IPS DF 4.7 (cell line): Measurements from ENCODE around the gene LARP1.
"Not testable (repeated sequence)": the region's sequence is repeated elsewhere in the genome, so short reads cannot be mapped to it uniquely, and the experiment has no call there.

ENCODE experiments used
- DNase-seq: peaks from one replicate; pipeline ENCODE4 v3.0.0-alpha.2; 2013; ENCODE audit warnings: low spot score; ENCODE audit errors: extremely low read depth

Gene LARP1

DNA sequence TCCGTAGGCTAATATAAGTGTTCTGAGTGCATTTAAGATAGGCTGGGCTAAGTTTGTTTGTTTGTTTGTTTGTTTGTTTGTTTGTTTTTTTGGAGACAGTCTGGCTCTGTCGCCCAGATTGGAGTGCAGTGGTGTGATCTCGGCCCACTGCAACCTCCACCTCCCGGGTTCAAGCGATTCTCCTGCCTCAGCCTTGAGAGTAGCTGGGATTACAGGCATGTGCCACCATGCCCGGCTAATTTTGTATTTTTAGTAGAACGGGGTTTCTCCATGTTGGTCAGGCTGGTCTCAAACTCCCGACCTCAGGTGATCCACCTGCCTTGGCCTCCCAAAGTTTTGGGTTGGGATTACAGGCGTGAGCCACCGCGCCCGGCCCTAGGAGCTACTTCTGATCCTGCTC, 4.7 kb downstream of the LARP1 start:
- not testable (repeated sequence) for DNase-seq

DNA sequence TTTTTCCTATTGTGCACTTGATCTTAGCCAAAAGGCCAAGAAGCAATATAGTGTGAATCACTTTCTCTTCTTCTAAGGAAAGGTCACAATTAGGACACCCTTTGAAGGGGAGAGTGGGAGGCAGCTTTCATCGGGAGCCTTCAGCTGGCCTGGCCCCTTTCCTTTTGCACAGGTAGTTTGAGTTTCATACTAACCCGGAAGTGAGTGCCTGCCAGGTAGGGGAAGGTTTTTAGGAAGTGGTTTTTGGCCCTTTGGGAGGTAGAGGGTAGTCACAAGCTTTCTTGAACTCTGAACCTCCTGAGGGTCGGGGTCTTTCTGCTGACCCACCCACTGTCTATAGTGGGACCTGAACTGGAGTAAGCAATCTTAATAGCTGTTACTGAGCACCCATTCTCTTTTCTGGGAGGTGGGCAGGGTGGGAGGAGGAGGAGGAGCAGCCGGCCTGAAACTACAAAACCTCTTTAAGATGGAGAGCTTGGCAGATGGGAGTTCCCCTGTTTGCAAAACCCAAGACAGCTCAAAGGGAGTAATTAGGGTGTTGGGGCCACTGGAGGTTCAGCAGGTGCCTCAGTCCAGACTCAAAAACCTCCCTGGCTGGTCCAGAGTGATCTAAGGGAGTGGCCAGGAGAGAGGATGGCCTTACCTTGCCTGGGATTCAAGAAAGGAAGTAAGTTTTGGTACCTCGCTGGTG, 6.0 kb downstream of the LARP1 start:
- no peak for DNase-seq

DNA sequence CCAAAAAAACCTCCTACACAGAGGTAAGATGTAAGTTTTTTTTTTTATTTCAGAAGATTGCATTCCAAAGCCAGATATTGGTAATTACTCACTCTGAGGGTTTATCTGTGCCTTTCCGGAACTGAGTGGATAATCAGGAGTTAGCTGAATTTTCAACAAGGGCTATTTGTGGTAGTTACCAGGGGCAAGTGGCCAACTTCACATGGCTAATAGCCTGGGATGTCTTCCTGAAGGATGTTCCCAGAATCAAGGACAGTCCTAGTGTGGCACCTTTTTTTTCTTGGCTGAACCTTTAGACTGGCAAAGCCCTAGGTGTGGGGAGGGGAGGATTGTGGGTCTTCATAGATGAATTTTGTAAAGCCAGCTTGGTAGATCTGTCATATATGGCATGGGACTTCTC, 7.1 kb downstream of the LARP1 start:
- DNase-seq: no peak

DNA sequence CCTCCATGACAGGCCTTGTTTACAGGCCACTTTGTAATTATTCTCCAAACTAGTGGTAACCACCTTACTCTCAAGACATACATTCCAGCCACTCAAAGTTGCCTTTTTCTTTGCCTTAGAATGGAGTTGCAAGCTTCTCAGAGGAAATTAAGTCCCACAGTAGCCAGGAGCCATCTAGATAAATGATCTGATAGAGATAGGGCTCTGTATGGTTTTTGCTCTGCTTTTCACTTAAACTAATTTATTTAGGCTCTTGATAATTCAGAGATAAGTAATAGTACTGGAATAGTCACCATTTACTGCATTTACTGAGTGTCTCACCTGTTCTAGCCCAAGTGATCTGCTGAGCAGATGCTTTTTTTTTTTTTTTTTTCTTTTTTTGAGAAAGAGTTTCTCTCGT, 7.5 kb downstream of the LARP1 start:
- DNase-seq: no peak

DNA sequence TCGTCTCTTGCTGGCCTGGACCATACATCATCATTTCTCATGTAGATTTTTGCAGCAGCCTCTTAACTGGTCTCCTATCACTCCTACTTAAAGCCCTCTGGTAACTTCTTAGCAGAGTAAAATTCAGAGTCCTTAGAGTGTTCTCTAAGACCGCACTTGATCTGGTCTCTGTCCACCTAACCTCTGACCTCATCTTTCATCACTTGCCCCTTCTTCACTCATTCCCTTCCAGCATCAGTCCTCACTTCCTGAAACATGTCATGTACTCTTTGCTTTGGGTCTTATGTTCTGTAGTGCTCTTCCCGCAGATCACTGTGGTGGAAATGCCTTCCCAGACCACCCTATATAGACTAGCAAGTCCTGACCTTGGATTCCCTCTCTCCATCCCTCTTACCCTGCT, 9.8 kb downstream of the LARP1 start:
- DNase-seq: no peak

DNA sequence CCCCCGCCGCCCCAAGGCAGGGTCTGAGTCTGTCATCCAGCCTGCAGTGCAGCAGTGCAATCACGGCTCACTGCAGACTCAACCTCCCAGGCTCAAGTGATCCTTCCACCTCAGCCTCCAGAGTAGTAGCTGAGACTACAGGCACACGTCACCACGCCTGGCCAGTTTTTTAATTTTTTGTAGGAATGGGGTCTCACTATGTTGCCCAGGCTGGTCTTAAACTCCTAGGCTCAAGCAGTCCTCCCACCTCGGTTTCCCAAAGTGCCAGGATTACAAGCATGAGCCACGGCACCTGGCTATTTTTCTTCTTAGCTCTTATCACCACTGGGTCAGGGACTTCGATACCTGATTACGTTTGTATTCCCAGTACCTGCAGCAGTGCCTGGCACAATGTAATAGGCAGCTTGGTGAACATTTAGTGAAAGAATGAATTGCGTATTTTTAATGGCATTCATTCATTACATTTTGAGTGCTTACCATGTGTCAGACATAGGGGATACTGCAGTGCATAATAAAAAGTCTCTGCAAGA, 10.3 kb downstream of the LARP1 start:
- no peak for DNase-seq

DNA sequence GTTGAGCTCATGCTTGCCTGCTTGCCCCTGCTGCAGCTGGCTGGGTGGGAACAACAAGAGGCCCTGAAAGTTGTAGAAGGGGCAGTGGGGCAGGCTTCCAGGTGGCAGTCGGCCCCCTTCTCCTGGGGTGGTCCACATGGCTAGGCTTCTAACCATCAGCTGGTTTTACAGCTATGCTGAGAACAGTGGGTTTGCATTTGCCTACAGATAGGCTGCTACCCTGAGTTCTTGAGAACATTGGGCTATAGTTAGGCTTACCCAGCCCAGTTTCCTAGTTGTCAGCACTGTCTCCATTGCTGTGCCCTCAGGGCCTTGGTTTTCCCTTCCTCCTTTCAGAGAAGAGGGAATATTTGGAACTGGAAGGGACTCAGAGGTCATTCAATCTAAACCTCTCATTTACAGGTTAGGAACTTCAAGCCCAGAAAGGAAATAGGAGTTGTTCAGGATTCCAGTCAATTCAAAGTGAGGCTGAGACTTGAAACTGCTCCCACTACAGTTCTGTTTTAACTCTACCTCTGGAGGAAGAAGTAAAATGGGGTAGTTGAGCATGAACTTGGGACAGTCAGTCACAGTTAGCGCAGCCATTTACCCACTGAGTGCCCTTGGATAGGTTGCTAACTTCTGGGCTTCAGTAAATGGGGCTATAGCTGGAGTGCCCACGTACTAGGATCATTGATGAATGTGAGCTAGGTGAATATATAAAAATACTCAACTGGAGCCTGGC, 11.5 kb downstream of the LARP1 start:
- DNase-seq: no peak

DNA sequence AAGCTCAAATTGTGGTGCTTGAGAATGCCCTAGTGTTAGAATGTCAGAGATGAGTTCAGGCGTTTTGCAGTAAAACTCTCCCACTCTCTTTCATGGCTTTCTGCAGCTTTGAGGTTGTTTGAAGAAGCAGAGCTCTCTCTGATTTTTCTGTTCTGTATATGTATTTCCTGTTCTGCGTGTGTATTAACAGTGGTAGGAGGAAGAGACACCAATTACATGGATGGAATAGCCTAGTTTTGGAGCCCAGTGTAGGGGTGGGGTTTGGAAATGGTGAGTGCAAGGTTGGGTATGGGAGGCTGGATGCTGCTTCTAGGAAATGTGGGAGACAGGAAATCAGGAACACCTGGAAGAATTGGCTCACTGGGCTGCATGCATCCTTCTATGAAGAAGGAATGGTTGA, 12.4 kb downstream of the LARP1 start:
- DNase-seq: no peak

DNA sequence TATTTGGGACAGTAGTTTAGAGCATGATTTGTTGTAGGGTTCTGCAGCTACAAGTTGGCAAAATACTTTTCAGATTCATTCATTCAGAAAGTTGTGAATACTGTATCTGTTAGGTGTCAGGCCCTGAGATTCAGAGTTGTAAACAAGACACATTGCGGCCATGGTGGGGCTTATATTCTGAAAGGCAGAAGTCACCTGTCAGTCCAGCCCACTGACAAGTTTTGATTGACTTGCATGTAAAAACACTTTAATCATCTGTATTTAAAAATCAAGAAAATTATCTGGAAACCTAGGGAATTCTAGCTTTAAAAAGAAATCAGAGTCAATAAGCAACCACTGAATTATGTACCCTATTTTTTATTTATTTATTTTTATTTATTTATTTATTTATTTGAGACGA, 13.0 kb downstream of the LARP1 start:
- DNase-seq: no peak

DNA sequence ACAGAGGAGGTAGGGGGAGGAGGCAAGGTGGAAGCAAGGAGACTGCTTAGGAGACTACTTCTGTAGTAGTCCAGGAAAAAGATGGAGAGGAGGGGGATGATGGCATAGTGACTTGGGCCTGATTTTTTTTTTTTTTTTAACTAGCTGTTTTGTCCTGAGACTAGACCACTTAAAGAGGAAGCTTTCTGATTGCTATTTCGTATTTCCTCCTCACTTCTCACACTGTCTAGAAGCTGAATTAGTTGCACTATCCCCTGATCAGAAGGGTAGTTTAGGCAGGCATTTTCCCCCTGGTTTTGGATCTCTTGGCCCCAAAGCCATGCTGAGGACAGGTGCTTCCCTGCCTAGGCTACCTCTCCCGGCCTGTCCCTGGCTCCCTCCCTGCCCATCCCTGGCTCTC, 14.9 kb downstream of the LARP1 start:
- DNase-seq: no peak

DNA sequence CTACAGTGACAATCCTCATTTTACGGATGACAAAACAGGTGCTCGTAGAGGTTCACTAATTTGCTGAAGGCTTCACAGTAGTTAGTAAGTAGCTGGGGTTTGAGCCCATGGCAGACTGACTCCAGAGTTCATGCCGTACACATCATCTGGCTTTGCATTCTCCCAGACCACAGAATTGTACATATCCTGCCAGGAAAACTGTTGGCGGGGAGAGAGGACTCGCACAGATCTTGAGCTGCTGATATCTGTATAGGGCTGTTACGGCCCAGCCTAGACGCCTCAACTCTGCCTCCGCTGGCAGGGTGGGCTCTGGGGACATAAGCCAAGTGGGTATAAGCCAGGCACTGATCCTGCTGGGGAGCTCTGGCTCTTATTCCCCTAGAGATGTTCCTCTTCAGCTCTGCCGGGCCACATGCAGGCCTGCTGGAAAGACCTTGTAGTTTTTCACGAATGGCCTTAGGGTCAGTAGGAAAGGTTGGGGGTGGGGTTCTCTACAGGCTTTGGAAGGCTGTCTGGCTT, 16.3 kb downstream of the LARP1 start:
- DNase-seq: no peak

DNA sequence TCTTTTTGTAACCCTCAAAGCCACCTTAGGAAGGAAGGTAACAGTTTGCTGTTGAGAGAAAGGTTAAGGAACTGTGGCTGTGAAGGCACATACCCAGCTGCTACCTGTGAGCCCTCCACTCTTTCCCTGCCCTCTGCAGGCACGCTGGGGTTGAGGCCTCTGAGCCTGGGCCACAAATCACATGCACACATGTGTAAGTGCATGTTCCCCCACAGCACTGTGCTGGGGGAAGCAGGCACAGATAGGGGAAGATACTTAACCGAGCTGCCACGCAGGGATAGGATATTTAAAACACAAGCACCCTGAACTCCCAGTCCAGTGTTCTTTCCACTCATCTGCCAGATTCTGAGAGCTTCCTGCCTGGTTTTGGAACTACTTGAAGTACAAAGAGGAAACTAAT, 18.1 kb downstream of the LARP1 start:
- DNase-seq: no peak

DNA sequence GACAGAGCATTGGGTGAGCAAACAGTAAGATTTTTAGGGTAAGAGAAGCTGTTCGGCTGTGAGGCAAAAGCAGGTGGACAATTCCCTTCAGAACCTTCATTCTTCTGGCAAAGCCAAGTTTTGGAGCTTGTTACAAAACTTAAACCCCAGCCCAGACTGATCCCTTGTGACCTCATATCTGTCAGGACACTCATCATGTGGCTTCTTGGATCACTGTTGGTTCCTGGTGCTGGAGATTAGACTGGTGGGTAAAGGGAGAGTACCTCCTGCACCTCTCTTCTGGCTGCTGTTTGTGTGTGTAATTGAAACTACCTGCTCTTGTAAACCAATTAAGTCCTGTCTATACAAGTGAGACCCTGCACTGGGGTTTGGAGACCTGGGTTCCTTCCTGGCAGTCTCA, 21.0 kb downstream of the LARP1 start:
- DNase-seq: no peak

DNA sequence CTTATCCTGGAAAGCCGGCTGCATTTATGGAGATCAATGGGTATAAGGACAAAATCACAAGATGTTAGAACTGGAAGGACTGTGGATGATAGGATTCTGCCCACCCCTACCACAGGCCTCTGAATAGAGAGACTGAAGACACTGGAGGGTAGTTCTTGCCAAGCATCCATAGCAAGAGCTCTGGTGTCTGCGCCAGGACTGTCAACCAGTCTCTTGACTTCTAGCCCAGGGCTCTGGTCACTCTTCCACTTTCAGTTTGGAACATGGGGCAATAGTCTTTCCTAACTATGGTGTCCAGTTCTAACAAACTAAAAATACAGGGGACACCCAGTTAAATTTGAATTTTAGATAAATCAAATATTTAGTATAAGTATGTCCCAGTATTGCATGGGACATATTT, 23.4 kb downstream of the LARP1 start:
- no peak for DNase-seq

DNA sequence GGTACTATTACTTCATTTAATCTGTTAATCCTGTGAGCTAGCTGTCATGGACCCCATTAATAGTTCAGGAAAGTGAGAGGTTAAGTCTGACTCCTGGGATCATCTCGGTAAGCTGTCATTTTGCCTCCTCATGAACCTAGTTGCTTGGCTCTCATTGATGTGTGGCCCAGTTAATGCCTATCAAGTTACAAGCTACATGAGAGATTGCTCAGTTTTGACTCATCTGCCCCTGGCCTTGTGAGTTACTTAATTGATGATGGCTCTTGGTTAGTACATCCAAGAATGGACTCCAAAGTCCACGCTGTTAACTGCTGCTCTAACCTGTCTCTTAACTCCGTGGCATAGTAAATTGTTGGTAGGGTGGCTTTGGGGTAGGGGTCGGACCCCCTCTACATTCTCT, 23.9 kb downstream of the LARP1 start:
- no peak for DNase-seq

DNA sequence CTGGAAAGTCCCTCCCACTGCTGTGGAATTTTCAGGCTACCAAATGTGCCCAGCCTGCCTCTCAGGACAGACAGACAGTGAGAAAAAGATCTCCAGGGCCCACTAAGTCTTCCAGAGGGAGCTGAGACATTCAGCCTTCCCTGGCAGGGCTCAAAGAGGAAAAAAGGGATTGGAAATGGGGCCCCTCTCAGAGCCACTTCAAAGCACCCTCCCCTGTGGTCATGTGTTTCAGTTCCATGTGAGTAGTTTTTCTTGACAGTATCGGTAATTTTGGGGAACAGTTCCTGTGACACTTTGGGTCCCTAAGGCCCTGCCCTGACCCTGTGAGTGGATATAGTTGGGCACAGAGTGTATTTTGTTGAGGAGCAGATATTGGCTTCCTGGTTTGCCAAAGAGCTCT, 25.0 kb downstream of the LARP1 start:
- no peak for DNase-seq

DNA sequence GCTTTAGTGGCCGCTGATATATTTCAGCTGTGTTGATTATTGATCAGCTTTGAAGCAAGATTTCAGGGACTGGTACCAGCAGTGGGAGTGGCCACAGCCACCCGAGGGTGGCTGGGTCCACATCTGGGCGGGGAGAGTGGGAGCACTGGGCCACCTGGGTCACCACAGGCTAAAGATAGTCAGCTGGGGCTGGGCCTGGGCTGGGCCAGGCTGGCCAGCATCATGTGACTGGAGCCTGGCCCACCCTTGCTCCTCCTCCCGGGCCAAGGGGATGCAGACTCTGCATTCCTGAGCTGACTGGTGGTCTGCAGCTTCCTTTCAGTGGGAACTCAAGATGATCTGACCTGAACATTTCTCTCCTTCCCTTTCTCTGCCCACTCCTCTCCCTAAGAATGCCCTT, 27.1 kb downstream of the LARP1 start:
- DNase-seq: no peak

DNA sequence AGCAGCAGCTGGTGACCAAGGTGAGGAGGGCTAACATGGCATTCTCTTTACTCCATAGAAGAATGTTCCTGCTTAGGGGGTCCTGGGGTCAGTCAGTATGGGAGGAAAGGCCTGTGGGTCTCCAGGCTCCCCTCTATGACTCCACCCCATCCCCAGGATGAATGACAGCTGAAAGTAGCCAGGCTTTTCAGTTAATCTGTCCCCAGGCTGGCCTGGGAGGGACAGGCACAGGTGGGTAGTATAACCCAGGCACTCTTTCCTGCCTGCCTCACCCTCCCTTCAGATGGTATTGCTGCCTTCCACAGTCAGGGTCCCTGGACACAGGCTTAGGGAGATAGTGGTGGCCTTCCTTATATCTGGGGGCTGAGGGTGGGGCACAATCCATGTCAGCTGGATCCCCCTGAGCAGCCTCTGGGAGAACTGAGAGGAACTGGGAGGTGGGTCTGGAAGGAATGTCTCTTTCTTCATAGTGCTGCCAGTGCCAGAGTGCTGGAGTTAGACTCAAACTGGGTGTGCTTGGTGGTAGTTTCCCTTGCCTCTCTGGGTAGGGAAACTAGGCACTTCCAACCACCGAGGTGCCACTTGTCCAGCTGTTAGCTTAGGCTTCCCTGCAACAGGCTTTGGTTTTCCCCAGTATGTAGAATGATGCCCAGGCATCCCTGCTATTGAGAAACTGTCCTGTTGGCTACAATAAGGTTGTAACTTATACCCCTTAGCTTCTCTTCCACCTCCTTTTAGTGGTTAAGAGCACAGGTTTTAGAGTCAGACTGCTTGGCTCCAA, 27.8 kb downstream of the LARP1 start:
- DNase-seq: no peak

DNA sequence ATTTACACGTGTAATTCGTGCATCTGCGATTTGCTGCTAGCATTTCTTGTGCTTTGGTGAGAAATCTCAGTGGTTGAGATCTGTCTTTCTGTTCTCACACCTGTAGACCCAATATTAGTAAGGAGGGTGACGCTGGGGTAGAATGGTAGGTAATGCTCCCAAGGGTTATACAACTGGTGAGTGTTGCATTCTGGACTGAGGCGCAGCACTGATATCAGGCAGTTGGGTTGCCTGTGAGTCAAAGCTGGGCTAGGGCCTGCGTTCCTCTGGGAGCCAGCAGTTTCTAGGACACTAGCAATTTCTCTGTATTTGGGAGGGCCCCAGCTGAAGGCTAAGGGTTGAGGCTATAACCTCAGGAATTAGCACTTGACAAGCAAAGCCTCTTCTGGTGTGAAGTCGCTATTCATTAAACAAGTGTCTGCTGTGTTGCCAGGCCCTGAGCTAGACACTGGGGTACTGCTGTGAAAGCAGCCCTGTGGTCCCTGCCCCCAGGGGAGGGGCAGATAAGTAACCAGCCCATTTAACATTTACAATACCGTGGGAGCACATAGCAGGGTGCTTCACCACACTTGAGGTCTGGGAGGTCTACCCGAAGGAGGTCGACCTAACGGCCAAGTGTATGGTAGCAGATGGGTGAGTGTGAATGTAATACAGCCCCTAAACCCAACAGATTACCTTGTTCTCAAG, 28.7 kb downstream of the LARP1 start:
- no peak for DNase-seq

DNA sequence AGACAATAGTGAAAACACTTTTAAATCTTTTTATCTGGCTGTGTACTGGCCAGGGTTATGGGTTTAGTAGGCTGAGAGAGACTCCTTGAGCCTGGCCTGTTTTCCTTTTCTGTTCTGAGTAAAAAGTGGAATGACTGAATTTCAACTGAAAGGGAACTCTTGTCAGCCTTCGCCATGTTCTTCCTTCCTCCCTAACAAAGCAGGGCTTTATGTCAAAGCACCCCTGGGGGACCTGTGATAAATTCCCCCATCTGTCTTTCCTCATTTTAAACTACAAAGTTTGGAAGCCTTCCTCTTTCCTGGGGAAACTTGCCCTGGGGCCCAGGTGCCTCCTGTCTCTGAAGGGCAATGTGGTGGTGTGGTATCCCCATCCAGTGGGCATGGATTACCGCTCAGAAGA, 29.7 kb downstream of the LARP1 start:
- no peak for DNase-seq

DNA sequence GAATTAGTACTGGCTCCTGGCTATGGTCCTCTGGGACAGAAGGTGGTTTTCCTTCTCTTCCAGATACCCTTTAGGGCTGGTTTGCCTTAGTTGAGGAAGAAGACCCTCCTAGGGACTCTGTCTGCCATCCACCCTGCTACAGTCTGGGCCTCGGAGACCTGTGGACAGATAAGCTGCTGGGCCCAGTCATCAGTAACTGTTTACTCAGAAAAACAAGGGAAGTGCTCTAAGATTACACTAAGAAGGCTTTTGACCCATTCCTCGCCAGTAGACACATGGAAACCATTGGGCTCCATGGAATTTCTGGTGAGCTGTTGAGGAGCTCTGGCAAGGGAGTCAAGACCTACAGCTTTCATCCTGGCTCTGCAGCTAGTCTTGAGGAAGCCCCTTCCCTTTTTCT, 31.2 kb downstream of the LARP1 start:
- no peak for DNase-seq

DNA sequence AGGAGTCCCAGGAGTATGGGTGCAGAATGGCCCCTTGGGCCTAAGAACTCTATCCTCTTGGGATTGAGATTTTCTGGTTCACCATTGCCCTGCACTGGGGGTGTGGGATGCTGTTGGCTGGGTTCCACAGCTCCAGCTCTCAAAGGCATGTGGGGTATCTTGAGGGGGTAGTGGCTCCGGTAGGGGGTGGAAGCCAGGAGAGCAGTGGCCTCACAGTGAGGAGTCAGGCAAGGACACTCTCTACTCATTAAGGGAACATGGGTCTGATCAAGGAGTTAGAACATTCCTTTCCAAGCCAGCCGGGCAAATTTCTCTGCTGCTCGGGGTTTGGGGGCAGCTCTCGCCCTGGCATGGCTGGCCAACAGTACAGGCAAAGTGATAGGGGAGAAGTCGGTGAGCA, 33.0 kb downstream of the LARP1 start:
- DNase-seq: no peak
